ENCODE data around the gene DSCAM. TPM values are rescaled to one million over a fixed set of nuclear protein-coding genes. Genes with fewer than 3 reads are reported as not detected.

The DSCAM gene
- total RNA-seq, 2 donors from 2014 or later = 0.05 TPM; not detected in 1

- no peak overlapping the region for H3K4me3 ChIP-seq
- TF ChIP-seq CTCF (IDR thresholded peaks at IDR 0.05) = no peak
- intact Hi-C loops (cut with DNase I) = no loop called here
- H3K9me3 ChIP-seq = no peaks in the 10 kb centered on the region
- no peak for DNase-seq
- H3K36me3 ChIP-seq = no peaks in the 10 kb centered on the region
- H3K27me3 ChIP-seq = peaks cover 9% of the 10 kb centered on the region
- H3K4me1 ChIP-seq = no peaks in the 10 kb centered on the region
- no peak overlapping the region for H3K9ac ChIP-seq (ENCODE audit: low read depth in 2 of 2, low read length in 2 of 2)
- no peak overlapping the region for H3K27ac ChIP-seq
These were observed 1.4 kb downstream of the DSCAM start for GRCh38 chr21:40845441-40845995.

GRCh38 chr21:40844935-40845334 lies 2.0 kb downstream of the DSCAM start:
- H3K27me3 ChIP-seq = peaks cover 9% of the 10 kb centered on the region
- no peaks in the 10 kb centered on the region for H3K9me3 ChIP-seq
- no peaks in the 10 kb centered on the region for H3K36me3 ChIP-seq
- no peak overlapping the region for H3K9ac ChIP-seq (ENCODE audit: low read depth in 2 of 2, low read length in 2 of 2)
- H3K4me1 ChIP-seq = no peaks in the 10 kb centered on the region
- TF ChIP-seq CTCF (IDR thresholded peaks at IDR 0.05) = no peak
- H3K27ac ChIP-seq = no peak overlapping the region
- DNase-seq = no peak
- intact Hi-C loops (cut with DNase I) = no loop called here
- no peak overlapping the region for H3K4me3 ChIP-seq

- Histone ChIP-seq H3K27me3 (peaks cover 9% of the 10 kb centered on the region), H3K4me3 (no peak overlapping the region), H3K9ac (ENCODE audit: low read depth in 2 of 2, low read length in 2 of 2) (no peak overlapping the region), H3K9me3 (no peaks in the 10 kb centered on the region), H3K4me1 (no peaks in the 10 kb centered on the region), H3K36me3 (no peaks in the 10 kb centered on the region), H3K27ac (no peak overlapping the region)
- no peak for DNase-seq
- intact Hi-C loops (cut with DNase I) = no loop called here
- TF ChIP-seq CTCF (IDR thresholded peaks at IDR 0.05) = no peak
These were observed 4.8 kb downstream of the DSCAM start for GRCh38 chr21:40842197-40842552.

- H3K9me3 ChIP-seq = no peaks in the 10 kb centered on the region
- no peak overlapping the region for H3K27ac ChIP-seq
- DNase-seq = no peak
- TF ChIP-seq CTCF (IDR thresholded peaks at IDR 0.05) = no peak
- H3K4me3 ChIP-seq = no peak overlapping the region
- no peaks in the 10 kb centered on the region for H3K36me3 ChIP-seq
- no peaks in the 10 kb centered on the region for H3K4me1 ChIP-seq
- H3K9ac ChIP-seq (ENCODE audit: low read depth in 2 of 2, low read length in 2 of 2) = no peak overlapping the region
- intact Hi-C loops (cut with DNase I) = no loop called here
- H3K27me3 ChIP-seq = peaks cover 4% of the 10 kb centered on the region
These were observed 5.3 kb downstream of the DSCAM start for GRCh38 chr21:40841524-40842196.

- TF ChIP-seq CTCF (IDR thresholded peaks at IDR 0.05) = no peak
- H3K4me1 ChIP-seq = no peaks in the 10 kb centered on the region
- no peak overlapping the region for H3K27ac ChIP-seq
- H3K4me3 ChIP-seq = no peak overlapping the region
- no peak overlapping the region for H3K9ac ChIP-seq (ENCODE audit: low read depth in 2 of 2, low read length in 2 of 2)
- no peaks in the 10 kb centered on the region for H3K36me3 ChIP-seq
- H3K27me3 ChIP-seq = peaks cover 4% of the 10 kb centered on the region
- DNase-seq = no peak
- no peaks in the 10 kb centered on the region for H3K9me3 ChIP-seq
- intact Hi-C loops (cut with DNase I) = no loop called here
These were observed 6.4 kb downstream of the DSCAM start for GRCh38 chr21:40840401-40841125.

All from colonic mucosa (tissue), 4 donors.